Testis (tissue), 2 donors: ENCODE results near the gene SOX6.

Experiments used
- CTCF ChIP-seq, 3 experiments: fragments of 450-650 bp in 2 of 3; fragments of 200-600 bp in 1 of 3; sonication (generic) in 1 of 3; IDR thresholded peaks; one replicate each; pipeline ENCODE4 v1.5.1; 2016 to 2019; ENCODE audit warnings: antibody characterized with exemption in 3 of 3, mild to moderate bottlenecking in 2 of 3, moderate library complexity in 1 of 3
- POLR2A ChIP-seq: fragments of 450-650 bp; IDR thresholded peaks from one replicate; pipeline ENCODE4 v1.6.1; 2017; ENCODE audit warnings: antibody characterized with exemption, mild to moderate bottlenecking, moderate library complexity

GRCh38 chr11:15967166-15967565 is 389.2 kb downstream of the SOX6 start:
- no peak for TF ChIP-seq CTCF (IDR thresholded peaks at IDR 0.05)
- TF ChIP-seq POLR2A = no peak
